DLD1 (cell line): Measurements from ENCODE around the gene SCYL3.
"Not testable (repeated sequence)": the region's sequence is repeated elsewhere in the genome, so short reads cannot be mapped to it uniquely, and the experiment has no call there.

Experiments
- in situ Hi-C: cut with HindIII; loops from 2 replicates; pipeline ENCODE4 v1.10.0; 2017; ENCODE audit warnings: low sequenced_read_pairs

SCYL3 gene

DNA sequence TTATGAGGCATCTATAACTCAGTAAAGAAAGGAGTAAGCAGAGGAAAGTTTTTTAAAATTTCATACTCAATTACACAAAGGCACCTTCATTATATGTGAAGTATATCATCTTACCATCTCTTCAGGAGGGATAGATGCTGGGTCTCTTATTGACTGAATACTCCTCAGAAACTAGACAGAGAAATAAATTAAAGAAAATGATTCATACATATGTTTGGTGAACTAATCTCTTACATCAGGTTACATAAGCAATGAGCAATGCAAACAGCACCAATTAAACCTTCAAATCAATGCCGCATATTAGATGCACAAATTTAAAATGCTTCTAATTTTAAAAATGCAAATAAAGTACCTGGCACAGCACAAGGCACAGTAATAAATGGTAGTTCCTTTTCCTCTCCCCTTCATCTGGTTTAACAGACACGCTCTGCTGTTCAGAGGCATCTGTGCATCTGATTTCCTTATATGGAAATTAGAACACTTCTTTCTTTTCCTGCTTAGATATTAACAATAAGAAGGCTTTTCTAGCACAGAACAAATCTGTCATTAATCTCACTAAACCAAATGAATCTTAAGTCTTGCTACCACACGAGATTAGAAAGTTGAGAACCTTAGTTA is 20.0 kb downstream of the SCYL3 start:
- in situ Hi-C loops, result no loop called here

DNA sequence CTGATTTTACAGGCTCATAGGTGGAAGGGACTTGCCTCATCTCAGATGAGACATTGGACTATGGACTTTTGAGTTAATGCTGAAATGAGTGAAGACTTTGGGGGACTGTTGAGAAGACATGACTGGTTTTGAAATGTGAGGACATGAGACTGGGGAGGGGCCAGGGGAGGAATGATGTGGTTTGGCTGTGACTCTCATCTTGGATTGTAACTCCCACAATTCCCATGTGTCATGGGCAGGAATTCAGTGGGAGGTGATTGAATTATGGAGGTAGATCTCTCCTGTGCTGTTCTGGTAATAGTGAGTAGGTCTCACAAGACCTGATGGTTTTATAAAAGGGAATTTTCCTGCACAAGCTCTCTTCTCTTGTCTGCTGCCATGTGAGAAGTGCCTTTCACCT is 20.8 kb downstream of the SCYL3 start:
- in situ Hi-C loops, result no loop called here

DNA sequence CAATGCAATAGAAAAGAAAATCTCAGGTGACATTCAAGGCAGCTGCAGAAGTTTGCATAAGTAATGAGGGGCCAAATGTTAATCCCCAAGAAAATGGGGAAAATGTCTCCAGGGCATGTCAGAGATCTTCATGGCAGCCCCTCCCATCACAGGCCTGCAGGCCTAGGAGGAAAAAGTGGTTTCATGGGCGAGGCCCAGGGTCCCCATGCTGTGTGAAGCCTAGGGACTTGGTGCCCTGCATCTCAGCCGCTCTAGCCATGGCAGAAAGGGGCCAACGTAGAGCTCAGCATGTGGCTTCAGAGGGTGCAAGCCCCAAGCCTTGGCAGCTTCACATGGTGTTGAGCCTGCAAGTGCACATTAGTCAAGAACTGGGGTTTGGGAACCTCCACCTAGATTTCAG is 21.7 kb downstream of the SCYL3 start:
- in situ Hi-C loops, result not testable (repeated sequence)

DNA sequence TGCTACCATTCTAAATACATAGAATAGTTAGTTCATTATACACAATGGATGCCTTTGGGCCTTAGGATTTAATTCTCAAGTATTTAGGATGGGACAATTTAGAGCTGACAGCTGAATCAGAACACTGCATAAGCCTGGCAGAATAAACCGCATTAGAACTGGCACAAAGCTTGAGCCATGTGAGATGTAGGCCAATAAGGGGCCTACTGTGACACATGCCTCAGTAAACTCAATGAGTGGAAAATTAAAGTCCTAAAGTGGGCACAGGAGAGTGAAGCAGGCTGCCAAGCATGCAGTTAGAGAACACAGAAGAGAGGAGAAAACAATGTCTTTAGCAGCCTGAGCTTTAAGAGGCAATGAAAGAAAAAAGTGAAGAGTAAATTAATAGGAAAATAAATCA is 24.3 kb downstream of the SCYL3 start:
- in situ Hi-C loops, result no loop called here

DNA sequence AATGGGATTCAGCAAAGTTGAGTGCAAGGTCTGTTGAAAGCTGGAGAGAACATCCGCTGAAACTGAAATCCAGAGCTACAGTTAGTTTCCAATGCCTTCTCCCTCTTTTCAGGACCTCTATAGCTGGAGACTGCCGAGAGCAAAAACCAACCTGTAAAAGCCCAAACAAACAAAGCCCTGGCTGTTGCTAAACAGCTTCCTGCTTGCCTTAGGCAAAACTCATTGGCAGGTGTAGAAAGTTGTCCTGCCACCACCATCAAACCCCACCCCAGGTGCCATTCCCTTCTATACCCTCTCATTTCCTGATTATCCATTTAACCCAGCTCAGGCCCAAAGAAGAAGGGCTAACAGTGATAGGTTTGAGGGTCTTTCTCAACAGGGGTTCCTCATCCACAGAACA is 24.7 kb downstream of the SCYL3 start:
- in situ Hi-C loops, result no loop called here

DNA sequence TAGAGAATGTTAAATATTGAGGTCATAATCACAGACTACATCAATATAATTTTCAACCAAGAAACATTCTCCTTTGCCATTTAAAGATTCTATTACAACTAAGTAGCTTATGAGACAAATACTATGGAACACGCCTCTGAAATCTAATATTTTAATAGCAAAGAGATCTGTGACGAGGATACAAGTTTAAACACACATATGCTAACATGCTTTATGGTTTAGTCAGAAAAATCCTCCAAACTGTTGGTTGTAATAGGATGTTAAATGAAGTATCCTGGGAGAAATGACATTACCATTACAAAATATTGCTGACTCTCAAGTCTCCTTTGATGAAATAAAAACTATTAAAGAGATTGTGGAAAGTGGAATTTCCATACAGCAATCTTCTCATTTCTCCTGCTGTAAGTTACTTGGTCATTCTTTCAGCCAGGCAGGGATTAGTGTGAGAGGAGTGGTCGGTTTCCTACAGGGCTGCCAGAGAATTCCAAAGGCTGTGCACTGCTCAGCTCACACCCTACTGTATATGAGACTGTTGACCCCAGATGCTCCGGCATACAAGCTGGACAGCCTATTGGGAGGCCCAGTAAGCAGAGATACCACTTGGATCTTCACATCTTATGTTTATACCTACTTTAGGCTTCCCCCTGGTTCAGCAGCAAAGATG is 26.6 kb downstream of the SCYL3 start:
- in situ Hi-C loops, result no loop called here

DNA sequence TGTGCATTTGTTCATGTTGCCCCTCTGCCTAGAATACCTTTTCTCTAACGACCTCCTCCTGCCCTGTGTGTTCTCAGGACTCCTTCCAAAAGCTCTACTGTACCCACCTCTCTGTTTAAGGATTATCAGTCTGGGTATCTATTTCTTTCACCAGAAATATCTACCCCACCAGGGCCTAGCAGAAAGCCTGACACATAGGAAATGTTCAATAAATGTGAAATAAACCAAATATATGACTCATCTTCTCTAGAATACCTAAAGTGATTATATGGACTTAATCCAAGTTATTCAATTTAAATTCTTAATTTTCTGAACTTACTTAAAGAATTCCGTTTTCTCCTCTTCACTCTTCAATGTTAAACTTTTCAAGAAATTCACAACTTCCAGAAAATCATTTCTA is 27.1 kb downstream of the SCYL3 start:
- in situ Hi-C loops, result no loop called here

DNA sequence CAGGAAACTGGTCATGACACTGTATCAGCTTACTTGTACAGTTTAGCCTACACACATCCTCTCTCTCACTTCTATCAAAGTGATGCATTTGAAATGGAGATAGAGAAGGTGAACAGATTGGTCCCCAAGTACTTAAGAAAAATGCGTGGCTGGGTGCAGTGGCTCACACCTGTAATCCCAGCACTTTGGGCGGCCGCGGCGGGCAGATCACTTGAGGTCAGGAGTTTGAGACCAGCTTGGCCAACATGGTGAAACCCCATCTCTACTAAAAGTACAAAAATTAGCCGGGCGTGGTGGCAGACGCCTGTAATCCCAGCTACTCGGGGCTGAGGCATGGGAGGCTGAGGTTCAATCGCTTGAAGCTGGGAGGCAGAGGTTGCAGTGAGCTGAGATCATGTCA is 29.2 kb downstream of the SCYL3 start:
- in situ Hi-C loops, result not testable (repeated sequence)

DNA sequence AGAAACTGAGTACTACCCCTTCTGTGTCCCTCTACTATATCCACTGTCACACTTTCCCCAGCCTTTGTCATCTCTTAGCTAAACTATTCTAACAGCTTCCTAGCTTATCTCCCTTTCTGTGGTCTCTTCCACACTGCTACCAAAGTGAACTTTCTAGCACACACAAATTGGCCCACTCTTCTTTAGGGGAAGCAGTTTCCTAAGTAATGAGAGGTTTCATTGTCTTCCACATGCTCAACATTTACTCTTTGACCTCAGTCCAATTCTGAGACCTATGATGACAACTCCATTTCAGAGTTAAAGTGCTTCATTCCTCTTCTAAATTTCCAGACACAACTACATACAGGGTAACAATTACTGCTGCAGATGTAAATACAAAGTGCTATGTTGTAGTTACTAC is 32.9 kb downstream of the SCYL3 start:
- in situ Hi-C loops, result no loop called here

DNA sequence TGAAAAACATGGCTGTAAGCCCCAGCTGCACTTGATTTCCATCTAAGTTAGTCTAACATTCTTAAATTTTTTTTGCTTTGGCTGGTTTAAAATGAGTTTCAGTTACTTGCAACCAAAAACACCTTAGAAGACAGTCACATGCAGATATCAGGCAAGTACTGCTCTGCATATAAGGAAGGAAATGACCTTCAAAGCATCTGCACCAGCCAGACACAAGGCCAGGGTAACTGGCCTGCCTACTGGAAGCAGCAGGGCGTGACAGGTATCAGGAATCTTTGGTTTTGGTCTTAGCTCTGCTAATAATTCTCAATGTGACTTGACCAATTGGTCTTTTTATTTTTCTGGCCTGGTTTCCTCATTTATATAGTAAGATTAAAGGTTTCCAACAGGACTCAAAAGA is 33.5 kb downstream of the SCYL3 start:
- in situ Hi-C loops, result no loop called here

DNA sequence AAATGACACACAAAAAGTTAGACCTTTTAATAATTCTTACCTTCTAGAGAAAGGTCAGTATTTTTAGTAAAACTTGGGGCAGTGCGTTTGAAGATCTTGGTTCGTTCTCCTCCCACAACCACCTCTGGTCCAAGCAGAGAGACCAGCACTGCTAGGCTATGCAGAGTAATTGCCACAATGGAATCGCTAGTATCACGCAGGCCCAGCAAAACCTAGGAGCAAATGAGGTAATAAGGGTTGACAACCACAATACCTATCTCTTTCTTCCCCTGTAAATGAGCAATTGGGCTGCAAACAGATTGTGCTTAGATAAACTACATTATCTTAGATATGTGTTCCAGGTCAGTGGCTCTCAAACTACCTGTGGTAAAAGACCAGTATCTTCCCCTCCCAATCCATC is 34.7 kb downstream of the SCYL3 start:
- in situ Hi-C loops, result no loop called here

DNA sequence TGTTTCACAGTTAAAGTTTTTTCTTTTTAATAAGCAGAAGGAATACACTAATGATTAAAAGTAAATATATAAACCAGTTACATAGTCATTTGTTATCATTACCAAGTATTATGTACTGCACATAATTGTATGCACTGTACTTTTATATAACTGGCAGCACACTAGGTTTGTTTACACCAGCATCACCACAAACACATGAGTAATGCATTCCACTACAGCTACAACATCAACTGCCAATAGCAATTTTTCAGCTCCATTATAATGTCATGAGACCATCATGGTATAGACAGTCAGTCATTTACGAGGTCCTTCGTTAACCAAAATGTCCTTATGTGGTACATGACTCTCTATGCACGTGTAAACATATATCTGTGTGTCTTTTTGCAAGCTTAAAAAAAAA is 35.2 kb downstream of the SCYL3 start:
- in situ Hi-C loops, result no loop called here

DNA sequence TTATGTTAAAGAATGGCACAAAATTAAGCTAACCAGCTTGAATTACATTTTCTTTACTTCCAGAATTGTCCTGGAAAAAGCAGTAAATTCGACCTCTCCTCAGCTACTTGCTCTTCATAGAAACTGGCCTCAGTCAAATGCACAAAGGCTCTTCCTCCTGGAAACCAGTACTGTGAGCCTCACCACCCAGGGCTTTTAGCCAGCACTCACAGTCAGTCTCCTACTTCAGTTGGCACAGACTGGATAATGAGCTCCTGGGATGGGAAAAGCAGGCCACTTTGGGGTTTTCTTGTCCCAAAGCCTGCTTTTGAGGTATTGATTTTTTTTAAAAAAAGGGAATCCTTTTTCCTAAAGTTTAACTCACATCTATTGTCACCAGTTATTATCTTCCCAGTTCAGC is 40.4 kb downstream of the SCYL3 start:
- in situ Hi-C loops, result no loop called here

DNA sequence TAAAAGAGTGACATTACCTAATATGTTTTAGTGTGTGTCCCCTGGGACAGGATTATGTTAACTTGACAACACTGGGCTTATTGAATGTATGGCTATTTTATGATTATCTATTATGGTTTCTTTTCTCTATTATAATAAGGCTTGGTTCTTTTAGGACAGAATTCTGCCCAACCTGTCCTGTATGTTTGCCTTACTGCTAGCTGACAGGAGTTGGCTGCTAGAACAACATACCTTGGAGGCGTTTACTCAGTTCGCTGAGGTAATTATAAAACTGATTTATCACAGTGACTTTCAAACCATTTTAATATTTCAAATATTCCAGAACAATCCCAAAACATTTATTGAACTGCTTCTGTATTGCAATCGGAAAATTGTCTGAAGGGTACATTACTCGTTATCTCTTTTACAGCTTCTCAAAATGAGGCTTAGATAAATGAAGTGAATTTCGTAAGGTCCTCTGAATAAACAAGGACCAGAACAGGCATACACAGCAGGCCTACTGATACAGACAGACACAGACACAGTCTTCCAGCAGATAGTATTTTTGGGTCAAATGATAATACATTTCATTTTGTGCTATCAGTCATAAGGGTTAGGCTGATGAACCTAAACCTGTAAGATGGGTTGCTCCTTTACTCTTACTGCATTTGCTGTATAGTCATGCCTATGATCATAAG is 44.2 kb downstream of the SCYL3 start:
- in situ Hi-C loops, result no loop called here

DNA sequence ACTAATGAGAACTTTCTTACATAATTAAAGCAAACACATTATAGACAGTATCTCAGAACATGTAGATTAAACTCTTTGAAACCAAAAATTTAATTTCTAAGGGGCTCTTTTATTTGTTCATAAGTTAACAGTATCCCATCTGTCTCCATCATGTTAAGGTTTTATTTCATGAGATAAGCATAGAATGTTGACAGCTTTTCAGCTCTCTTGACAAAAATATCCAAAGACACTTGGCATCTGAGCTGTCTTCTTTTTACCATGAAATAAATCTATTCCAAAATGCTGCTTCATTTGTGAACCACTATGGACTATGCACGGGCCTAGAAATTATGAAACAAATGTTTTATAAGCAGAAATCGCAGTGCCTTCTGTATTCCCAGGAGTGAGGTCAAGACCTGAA is 45.2 kb downstream of the SCYL3 start:
- in situ Hi-C loops, result no loop called here

DNA sequence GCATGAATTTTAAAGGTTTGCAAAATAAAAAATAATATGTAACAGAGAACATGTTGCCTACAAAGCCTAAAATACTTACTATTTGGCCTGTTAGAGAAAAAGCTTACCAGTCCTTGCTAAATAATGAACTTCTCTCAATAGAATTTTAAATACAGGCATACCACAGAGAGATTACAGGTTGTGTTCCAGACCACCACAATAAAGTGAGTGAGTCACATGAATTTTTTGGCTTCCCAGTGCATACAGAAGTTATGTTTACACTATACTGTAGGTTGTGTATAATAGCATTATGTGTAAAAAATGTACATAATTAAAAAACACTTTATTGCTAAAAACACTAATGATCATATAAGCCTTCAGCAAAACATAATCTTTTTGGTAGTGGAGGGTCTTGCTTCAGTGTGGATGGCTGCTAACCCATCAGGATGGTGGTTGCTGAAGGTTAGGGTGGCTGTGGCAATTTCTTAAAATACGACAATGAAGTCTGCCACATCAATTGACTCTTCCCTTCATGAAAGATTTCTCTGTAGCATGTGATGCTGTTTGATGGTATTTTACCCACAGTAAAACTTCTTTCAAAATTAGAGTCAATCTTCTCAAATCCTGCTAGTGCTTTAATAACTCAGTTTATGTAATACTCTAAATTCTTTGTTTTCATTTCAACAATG is 48.6 kb downstream of the SCYL3 start:
- in situ Hi-C loops, result no loop called here

DNA sequence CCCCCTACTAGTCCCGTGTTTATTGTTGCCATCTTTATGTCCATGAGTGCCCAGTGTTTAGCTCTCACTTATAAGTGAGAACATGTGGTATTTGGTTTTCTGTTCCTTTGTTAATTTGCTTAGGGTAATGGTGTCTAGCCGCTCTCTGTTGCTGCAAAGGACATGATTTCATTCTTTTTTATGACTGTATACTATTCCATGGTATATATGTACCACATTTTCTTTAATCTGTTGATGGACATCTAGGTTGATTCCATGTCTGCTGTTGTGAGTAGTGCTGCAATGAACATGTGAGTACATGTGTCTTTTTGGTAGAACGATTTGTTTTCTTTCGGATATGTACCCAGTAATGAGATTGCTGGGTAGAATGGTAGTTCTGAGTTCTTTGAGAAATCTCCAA is 54.8 kb downstream of the SCYL3 start:
- in situ Hi-C loops, result no loop called here

DNA sequence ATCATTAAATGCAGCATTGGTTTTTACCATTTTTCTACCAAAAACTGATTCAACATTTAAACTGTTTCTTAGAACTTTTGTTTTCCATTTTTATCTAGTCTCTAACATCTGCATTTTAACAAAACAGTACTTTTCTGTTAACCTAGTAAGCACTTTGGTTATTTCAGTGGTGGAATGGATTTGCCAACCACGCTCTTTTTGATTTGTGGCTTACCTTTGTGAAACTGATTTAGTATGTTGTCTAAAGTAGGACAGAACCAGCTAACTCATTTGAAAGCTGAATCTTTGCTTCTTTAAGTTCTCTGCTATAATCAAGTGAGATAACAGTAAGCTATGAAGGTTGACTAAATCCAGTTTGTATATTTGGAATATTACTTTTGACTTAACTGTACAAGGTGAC is 57.5 kb downstream of the SCYL3 start:
- in situ Hi-C loops, result no loop called here

DNA sequence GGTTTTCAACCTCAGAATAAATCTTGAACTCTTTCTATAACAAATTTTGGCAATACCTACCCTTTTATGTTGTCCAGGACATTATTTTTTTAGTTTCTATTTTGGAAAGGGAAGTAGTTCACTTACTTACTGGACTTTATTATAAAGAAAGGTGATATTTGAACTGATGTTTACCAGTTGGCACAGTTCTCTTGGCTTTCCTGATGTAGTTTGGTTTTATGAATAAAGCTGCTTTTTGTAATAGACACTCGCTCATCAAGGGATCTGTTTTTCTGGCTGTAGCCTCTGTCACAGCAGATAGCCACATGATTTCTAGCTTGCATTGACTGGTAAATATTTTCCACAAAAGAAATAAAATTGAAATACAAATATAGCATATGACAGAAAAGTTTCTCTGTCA is 58.0 kb downstream of the SCYL3 start:
- in situ Hi-C loops, result no loop called here

DNA sequence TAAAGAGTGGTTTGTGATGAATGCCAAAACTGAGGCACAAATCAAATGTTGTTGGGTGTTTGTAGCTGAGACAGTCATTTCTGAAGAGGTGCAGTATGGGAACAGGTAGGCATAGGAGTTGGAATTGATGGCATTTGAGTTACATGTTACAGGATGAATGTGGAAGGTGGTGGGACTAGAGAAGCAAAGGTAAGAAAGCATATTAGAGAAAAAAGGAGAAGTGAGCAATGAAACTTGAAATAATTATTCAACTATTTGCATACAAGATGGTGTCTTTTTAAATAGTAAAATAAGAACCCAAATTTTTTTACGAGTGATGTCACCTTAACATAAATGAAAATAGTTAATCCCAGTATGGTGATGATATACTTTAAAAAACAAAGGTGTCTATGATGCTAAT is 58.8 kb downstream of the SCYL3 start:
- in situ Hi-C loops, result no loop called here

DNA sequence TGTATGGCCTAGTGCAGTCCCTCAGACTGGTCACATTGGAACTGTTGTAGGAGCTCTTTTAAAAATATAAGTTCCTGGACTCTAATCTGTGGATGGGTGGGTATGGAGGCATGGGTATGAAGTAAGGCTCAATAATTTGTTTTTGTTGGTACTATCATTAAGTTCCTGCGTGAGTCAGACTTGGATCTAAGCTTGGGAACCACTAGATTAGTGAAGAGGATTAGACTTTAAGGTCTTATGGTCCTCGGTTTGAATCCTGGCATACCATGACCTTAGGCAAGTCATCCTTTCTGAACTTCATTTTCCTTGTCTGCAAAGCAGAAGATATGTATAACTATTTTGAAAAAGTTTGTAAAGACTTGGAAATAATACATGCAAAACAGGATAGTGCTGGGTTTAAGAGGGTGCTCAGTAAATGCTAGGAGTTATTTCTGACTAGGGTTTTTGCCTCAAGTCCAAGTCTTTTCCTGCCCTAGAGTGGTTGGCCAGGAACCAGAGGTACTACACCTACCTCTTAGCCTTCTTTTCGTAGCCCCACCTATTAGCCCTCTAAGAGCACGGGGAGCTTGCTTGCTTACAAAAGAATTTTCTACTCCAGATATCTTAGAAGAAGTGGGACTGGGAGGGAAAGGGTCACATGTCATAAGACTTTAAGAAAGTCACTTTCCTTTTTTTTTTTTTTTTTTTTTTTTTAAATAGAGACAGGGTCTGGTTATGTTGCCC is 60.4 kb downstream of the SCYL3 start:
- in situ Hi-C loops, result no loop called here
